PC-9 (cell line): Measurements from ENCODE around the gene PET100.

Source experiments
- EZH2 ChIP-seq: fragments of 200-600 bp; sonication (generic); IDR thresholded peaks from 2 replicates; pipeline ENCODE4 v1.8.0; 2017; ENCODE audit warnings: antibody characterized with exemption, low read depth
- TF ChIP-seq, protein P1 (sequence below): fragments of 200-600 bp; sonication (generic); conservative IDR thresholded peaks from 2 replicates; pipeline ENCODE4 v1.6.1; 2017; ENCODE audit warnings: mixed run types, antibody characterized with exemption, mild to moderate bottlenecking, moderate library complexity

DNA sequence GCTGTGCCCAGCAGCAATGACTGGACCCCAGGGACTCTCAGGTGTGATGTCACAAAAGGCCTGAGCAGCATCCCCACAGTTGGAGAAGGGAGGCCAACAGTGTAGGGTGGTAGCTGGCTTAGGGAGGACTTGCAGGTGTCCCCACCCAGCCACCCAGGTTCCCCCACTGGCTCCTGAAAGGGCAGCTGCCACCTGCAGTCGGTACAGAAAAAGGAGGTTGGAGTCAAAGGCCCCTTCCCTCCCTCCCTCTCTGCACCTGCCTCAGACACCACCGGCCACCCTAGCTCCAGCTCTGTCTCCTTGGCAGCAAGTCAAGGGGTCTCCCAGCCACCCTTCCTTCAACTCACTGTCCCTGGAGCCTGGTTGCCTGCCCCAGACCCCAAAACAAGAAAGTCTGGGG is 4.1 kb downstream of the PET100 start, which contains the start of gene PCP2:
- TF ChIP-seq, protein P1, sequence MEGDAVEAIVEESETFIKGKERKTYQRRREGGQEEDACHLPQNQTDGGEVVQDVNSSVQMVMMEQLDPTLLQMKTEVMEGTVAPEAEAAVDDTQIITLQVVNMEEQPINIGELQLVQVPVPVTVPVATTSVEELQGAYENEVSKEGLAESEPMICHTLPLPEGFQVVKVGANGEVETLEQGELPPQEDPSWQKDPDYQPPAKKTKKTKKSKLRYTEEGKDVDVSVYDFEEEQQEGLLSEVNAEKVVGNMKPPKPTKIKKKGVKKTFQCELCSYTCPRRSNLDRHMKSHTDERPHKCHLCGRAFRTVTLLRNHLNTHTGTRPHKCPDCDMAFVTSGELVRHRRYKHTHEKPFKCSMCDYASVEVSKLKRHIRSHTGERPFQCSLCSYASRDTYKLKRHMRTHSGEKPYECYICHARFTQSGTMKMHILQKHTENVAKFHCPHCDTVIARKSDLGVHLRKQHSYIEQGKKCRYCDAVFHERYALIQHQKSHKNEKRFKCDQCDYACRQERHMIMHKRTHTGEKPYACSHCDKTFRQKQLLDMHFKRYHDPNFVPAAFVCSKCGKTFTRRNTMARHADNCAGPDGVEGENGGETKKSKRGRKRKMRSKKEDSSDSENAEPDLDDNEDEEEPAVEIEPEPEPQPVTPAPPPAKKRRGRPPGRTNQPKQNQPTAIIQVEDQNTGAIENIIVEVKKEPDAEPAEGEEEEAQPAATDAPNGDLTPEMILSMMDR: no peak
- TF ChIP-seq EZH2: no peak
